K562 (cell line): ENCODE data around the gene SMC3. TPM values are rescaled to one million over a fixed set of nuclear protein-coding genes. Genes with fewer than 3 reads are reported as not detected.
A peak's percentile ranks its signal among the peaks of the same experiment; 100 is the strongest.

Experiments
- ATAC-seq: fragments of 200-7000 bp; cut with Tn5 transposase; 3 replicates; pipeline ENCODE4 v1.9.1; 2020; ENCODE audit warnings: moderate library complexity
- BruUV-seq: library from RNA; stranded (reverse); fragments of 400-500 nt; replicated peaks from 2 replicates; lab custom pipeline; 2021; lab: Mats Ljungman, UMichigan
- CTCF ChIA-PET: fragments of 300-600 bp; formaldehyde crosslinking; extraction: SDS; loops from one replicate; lab custom pipeline; 2021; ENCODE audit warnings: low intra/inter-chr PET ratio; lab: Yijun Ruan, JAX
- POLR2A ChIA-PET: fragments of 300-600, 350-650 bp; sonication (Branson Sonifier 250); formaldehyde crosslinking; extraction: SDS; loops from one replicate; lab custom pipeline; 2021; ENCODE audit warnings: antibody characterized with exemption, inconsistent platforms; lab: Yijun Ruan, JAX
- DNase-seq, 4 experiments: peaks; one replicate each; pipeline versions ENCODE4 v3.0.0 to v3.0.0-alpha.2; 2011 to 2018; ENCODE audit warnings: low spot score in 3 of 4, mixed read lengths in 3 of 4; ENCODE audit errors: extremely low read depth in 1 of 4
- FAIRE-seq: peaks from 2 replicates; lab custom pipeline; 2011; peaks lifted over from hg19 to GRCh38; lab: Jason Lieb, UNC
- H2AFZ ChIP-seq: 2 replicates; pipeline ENCODE4 v1.6.0; 2011; ENCODE audit warnings: low read depth, low read length, control low read depth, inconsistent platforms
- H3K27ac ChIP-seq: fragments of 200-600 bp; 3 replicates; pipeline ENCODE4 v1.8.0; 2011; ENCODE audit warnings: low read depth, mild to moderate bottlenecking, control low read depth, inconsistent platforms, low read length, moderate library complexity, mixed read lengths; ENCODE audit errors: extremely low read depth
- H3K27me3 ChIP-seq, 2 experiments: fragments of 300-600 bp in 1 of 2; 2 replicates in 1 of 2; 3 replicates in 1 of 2; pipeline versions ENCODE4 v1.6.0 to v1.8.0; 2011; ENCODE audit warnings: inconsistent platforms in 2 of 2, low read length in 2 of 2, mild to moderate bottlenecking in 1 of 2, mixed read lengths in 1 of 2, moderate library complexity in 1 of 2; ENCODE audit not compliant: control insufficient read depth in 2 of 2, insufficient read depth in 2 of 2
- H3K36me3 ChIP-seq: fragments of 300-600 bp; 3 replicates; pipeline ENCODE4 v1.8.0; 2011; ENCODE audit warnings: mild to moderate bottlenecking, low read length, inconsistent platforms; ENCODE audit not compliant: control insufficient read depth, insufficient read depth
- H3K4me1 ChIP-seq, 2 experiments: fragments of 200-600 bp in 1 of 2; replicated peaks in 1 of 2; 2 replicates in 1 of 2; 3 replicates in 1 of 2; pipeline versions ENCODE4 v1.5.1 to v1.8.0; 2011; ENCODE audit warnings: inconsistent platforms in 2 of 2, low read length in 2 of 2, mild to moderate bottlenecking in 1 of 2, mixed read lengths in 1 of 2, moderate library complexity in 1 of 2; ENCODE audit not compliant: control insufficient read depth in 2 of 2, insufficient read depth in 2 of 2
- H3K4me2 ChIP-seq: 2 replicates; pipeline ENCODE4 v1.6.1; 2011; ENCODE audit warnings: low read length, control low read depth, inconsistent platforms, mixed read lengths; ENCODE audit not compliant: insufficient read depth
- H3K4me3 ChIP-seq: fragments of 200-600 bp; sonication (generic), shearing (Covaris generic); 2 replicates; pipeline ENCODE4 v1.5.1; 2016; ENCODE audit warnings: control low read depth, inconsistent platforms
- H3K79me2 ChIP-seq: fragments of 200-600 bp; 3 replicates; pipeline ENCODE4 v1.8.0; 2011; ENCODE audit warnings: low read length, inconsistent platforms; ENCODE audit not compliant: control insufficient read depth, insufficient read depth
- H3K9ac ChIP-seq, 2 experiments: 2 replicates each; pipeline versions ENCODE4 v1.6.0 to v1.6.1; 2011; ENCODE audit warnings: low read depth in 2 of 2, low read length in 2 of 2, control low read depth in 1 of 2, inconsistent platforms in 1 of 2, mild to moderate bottlenecking in 1 of 2, mixed read lengths in 1 of 2; ENCODE audit not compliant: insufficient read depth in 1 of 2
- H3K9me1 ChIP-seq: one replicate; pipeline ENCODE4 v1.6.0; 2011; ENCODE audit warnings: inconsistent platforms, mild to moderate bottlenecking, low read length, moderate library complexity; ENCODE audit not compliant: control insufficient read depth, insufficient read depth
- H3K9me3 ChIP-seq: replicated peaks from 2 replicates; pipeline ENCODE4 v1.5.1; 2011; ENCODE audit warnings: low read depth, low read length, inconsistent platforms; ENCODE audit not compliant: control insufficient read depth, insufficient read depth
- H4K20me1 ChIP-seq: replicated peaks from 2 replicates; pipeline ENCODE4 v1.6.1; 2011; ENCODE audit warnings: low read length, inconsistent platforms, mixed read lengths; ENCODE audit not compliant: control insufficient read depth, insufficient read depth
- C11orf30 ChIP-seq: fragments of 450-650 bp; IDR thresholded peaks from 2 replicates; pipeline ENCODE4 v1.6.1; 2016; ENCODE audit warnings: low read depth, mild to moderate bottlenecking
- CEBPG ChIP-seq, 3 experiments: fragments of 200-800 bp in 1 of 3; sonication (Bioruptor generic) in 1 of 3; sonication (generic) in 1 of 3; formaldehyde crosslinking in 1 of 3; IDR thresholded peaks in 2 of 3; conservative IDR thresholded peaks in 1 of 3; 2 replicates each; pipeline versions ENCODE4 v1.6.1 to v1.8.0; 2016 to 2022; ENCODE audit warnings: missing compliant biosample characterization in 2 of 3, missing genetic modification characterization in 2 of 3, mild to moderate bottlenecking in 1 of 3, missing genetic modification reagents in 1 of 3
- GABPA ChIP-seq: fragments of 200-800 bp; sonication (Bioruptor generic); conservative IDR thresholded peaks from 2 replicates; pipeline ENCODE4 v1.6.1; 2016; ENCODE audit warnings: low read depth, missing genetic modification characterization, missing compliant biosample characterization
- MEIS2 ChIP-seq: fragments of 450-650 bp; IDR thresholded peaks from 2 replicates; pipeline ENCODE4 v1.6.1; 2014; ENCODE audit warnings: mild to moderate bottlenecking; ENCODE audit not compliant: partially characterized antibody
- RFX1 ChIP-seq: fragments of 450-650 bp; IDR thresholded peaks from 2 replicates; pipeline ENCODE4 v1.6.1; 2016; ENCODE audit warnings: mild to moderate bottlenecking, moderate library complexity
- SMARCA4 ChIP-seq: fragments of 450-650 bp; IDR thresholded peaks from 2 replicates; pipeline ENCODE4 v1.6.1; 2016
- TBP ChIP-seq: optimal IDR thresholded peaks from 2 replicates; pipeline ENCODE3; 2011; ENCODE audit warnings: low read depth, low read length, improper control_type of control experiment
- ZFP30 ChIP-seq: fragments of 250-450 bp; sonication (Bioruptor Pico); IDR thresholded peaks from 2 replicates; pipeline ENCODE4 v1.8.0; 2022; ENCODE audit warnings: moderate library complexity, mild to moderate bottlenecking, inconsistent platforms, borderline replicate concordance
- ZNF444 ChIP-seq: fragments of 250-450 bp; sonication (Bioruptor Pico); IDR thresholded peaks from 2 replicates; pipeline ENCODE4 v1.4.0; 2020; ENCODE audit warnings: mild to moderate bottlenecking, moderate library complexity
- WGBS: fragments of 100-300 bp; shearing (Covaris generic); methylation state at CpG from one replicate; pipeline ENCODE4 v1.1.6; 2016; ENCODE audit warnings: low coverage, mixed read lengths; ENCODE audit not compliant: insufficient coverage; ENCODE audit errors: missing lambda C conversion rate; 5-methylcytosine and 5-hydroxymethylcytosine counted together
- in situ Hi-C: fragments of 300-500 bp; cut with MboI; formaldehyde crosslinking; loops from 4 replicates; pipeline ENCODE4 v1.15.0; 2018; ENCODE audit warnings: inconsistent platforms, mixed read lengths
- intact Hi-C: fragments of 100-400 bp; cut with micrococcal nuclease; formaldehyde crosslinking; loops from 2 replicates; pipeline ENCODE4 v1.14.2; 2022
- polyA plus RNA-seq, 8 experiments: library from polyadenylated mRNA; depleted of rRNA in 4 of 8; stranded (reverse) in 5 of 8; unstranded in 3 of 8; fragments of >200 nt; fragmentation: Nextera tagmentation in 2 of 8; fragmentation: Illumina TruSeq in 1 of 8; extraction: Ambion mirVana in 2 of 8; extraction: Trizol in 1 of 8; gene quantifications; 2 replicates each; pipeline versions ENCODE4 v1.2.1 to v1.2.3, GENCODE V29; 2011 to 2014; ENCODE audit warnings: inconsistent platforms in 1 of 8, missing spikeins in 1 of 8
- total RNA-seq, 7 experiments: library from RNA; depleted of rRNA in 6 of 7; stranded (reverse); fragments of >200 nt in 6 of 7; fragmentation: Illumina TruSeq in 2 of 7; extraction: Trizol in 2 of 7; gene quantifications; 2 replicates each; pipeline versions ENCODE4 v1.2.1 to v1.2.3, GENCODE V29; 2011 to 2021; ENCODE audit warnings: low replicate concordance in 1 of 7
- TF ChIP-seq, protein P1 (sequence below), 2 experiments: IDR thresholded peaks in 1 of 2; conservative IDR thresholded peaks in 1 of 2; 2 replicates each; pipeline ENCODE4 v1.6.1; 2016; ENCODE audit warnings: low read depth in 2 of 2, mild to moderate bottlenecking in 1 of 2, missing compliant biosample characterization in 1 of 2, missing genetic modification characterization in 1 of 2, moderate library complexity in 1 of 2
- TF ChIP-seq, protein P2 (sequence below): fragments of 200-800 bp; sonication (Bioruptor generic); IDR thresholded peaks from 2 replicates; pipeline ENCODE4 v1.6.1; 2017; ENCODE audit warnings: missing genetic modification characterization, missing compliant biosample characterization

The SMC3 gene
- total and polyA plus RNA-seq, 9 of the 15 experiments (the other 6 are each of a cell fraction or from before 2014, with no cell fraction given): 21.3 to 62.6 (median 39.3) TPM

DNA sequence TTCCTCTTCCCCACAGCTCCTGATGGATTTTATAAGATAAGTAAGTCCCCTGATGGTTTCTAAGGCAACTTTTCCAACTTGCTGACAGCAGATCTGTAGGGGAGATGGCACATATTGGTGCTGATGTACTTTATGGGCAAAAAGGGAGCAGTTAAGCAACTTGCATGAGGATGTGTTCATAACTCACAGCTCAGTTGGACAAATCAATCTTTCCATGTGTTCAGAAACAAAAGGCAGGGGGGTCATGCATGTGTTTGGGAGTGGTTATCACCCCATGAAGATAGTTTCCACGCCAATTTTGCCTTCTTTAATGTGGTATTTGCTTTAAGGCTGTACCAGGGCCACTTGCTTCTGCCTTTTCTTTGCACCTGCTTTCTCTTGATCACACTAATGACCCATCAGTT lies 82.8 kb downstream of the SMC3 start:
- Histone ChIP-seq H3K79me2 (peaks cover 88% of the 10 kb centered on the region), H4K20me1 (no peaks in the 10 kb centered on the region), H3K9ac (peak overlapping the region in 1 of 2 experiments; percentile 16; a peak in 1 of 4 replicates), H3K4me1 (peaks cover 8 to 24% of the 10 kb centered on the region in 2 experiments; a peak in 4 of 5 replicates), H3K27ac (peak overlapping the region; percentile 20; the same call in 2 of the 3 replicates)
- WGBS: 29% methylated on average over 1 of the region's 1 CpG
- CTCF ChIA-PET: no interaction called here
- intact Hi-C loops: no loop called here
- no peak for TF ChIP-seq C11orf30
- TF ChIP-seq, protein P1, sequence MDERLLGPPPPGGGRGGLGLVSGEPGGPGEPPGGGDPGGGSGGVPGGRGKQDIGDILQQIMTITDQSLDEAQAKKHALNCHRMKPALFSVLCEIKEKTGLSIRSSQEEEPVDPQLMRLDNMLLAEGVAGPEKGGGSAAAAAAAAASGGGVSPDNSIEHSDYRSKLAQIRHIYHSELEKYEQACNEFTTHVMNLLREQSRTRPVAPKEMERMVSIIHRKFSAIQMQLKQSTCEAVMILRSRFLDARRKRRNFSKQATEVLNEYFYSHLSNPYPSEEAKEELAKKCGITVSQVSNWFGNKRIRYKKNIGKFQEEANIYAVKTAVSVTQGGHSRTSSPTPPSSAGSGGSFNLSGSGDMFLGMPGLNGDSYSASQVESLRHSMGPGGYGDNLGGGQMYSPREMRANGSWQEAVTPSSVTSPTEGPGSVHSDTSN (CRISPR knock-in tag; IDR thresholded peaks at IDR 0.05; ENCODE audit: low read depth): no peak
- TF ChIP-seq, protein P1 (tag; conservative IDR thresholded peaks at IDR 0.05; ENCODE audit: low read depth): peak; percentile 93
- TF ChIP-seq, protein P2, sequence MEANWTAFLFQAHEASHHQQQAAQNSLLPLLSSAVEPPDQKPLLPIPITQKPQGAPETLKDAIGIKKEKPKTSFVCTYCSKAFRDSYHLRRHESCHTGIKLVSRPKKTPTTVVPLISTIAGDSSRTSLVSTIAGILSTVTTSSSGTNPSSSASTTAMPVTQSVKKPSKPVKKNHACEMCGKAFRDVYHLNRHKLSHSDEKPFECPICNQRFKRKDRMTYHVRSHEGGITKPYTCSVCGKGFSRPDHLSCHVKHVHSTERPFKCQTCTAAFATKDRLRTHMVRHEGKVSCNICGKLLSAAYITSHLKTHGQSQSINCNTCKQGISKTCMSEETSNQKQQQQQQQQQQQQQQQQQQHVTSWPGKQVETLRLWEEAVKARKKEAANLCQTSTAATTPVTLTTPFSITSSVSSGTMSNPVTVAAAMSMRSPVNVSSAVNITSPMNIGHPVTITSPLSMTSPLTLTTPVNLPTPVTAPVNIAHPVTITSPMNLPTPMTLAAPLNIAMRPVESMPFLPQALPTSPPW: peak; percentile 39; the same call in 1 of the 2 replicates
- no peak for TF ChIP-seq TBP
- TF ChIP-seq SMARCA4: 0 out of 2 replicates have a peak, but pooled peaks have one; percentile 0
- 0 out of 2 replicates have a peak, but pooled peaks have one; percentile 9 for TF ChIP-seq GABPA (tag)
- peak; percentile 84 for TF ChIP-seq MEIS2
- no peak for TF ChIP-seq ZNF444
- no peak for TF ChIP-seq ZFP30
- no peak for TF ChIP-seq CEBPG (CRISPR knock-in tag; IDR thresholded peaks at IDR 0.05)
- peak in 1 of 2 experiments; percentile 65; a peak in 2 of 4 replicates for TF ChIP-seq CEBPG (tag; conservative IDR thresholded peaks at IDR 0.05 in 1 of 2, IDR thresholded peaks at IDR 0.05 in 1 of 2)
- peak; percentile 23; the same call in 1 of the 2 replicates for TF ChIP-seq RFX1
- TF ChIP-seq, all 486 proteins: peak for 7
- Histone ChIP-seq H3K9me1 (no peaks in the 10 kb centered on the region), H3K9me3 (no peaks in the 10 kb centered on the region), H3K4me3 (no peak overlapping the region), H3K36me3 (no peaks in the 10 kb centered on the region), H3K27me3 (no peaks in the 10 kb centered on the region), H3K4me2 (peak overlapping the region; percentile 46), H2AFZ (no peak overlapping the region)
- no peak for ATAC-seq
- in situ Hi-C loops: no loop called here
- BruUV-seq: no TSS peak
- POLR2A ChIA-PET: interaction anchor here (1.0 to 2.3 kb wide), 2 partner anchors 9 to 45 kb away, joined by 3 to 18 read pairs; no protein-coding TSS in a partner anchor
- FAIRE-seq: no peak
- no peak for DNase-seq
